Liver (tissue), 9 donors: ENCODE data around the gene NBEAL1. TPM values are rescaled to one million over a fixed set of nuclear protein-coding genes. Genes with fewer than 3 reads are reported as not detected.
A peak's percentile ranks its signal among the peaks of the same experiment; 100 is the strongest.

Experiments used
- DNase-seq: peaks from one replicate; pipeline ENCODE4 v3.0.0-alpha.2; 2017; ENCODE audit warnings: low spot score
- H3K27ac ChIP-seq, 2 donors: one replicate each; pipeline ENCODE4 v1.7.0; 2013; ENCODE audit warnings: inconsistent platforms in 2 of 2, low read length in 2 of 2, control low read depth in 1 of 2, low read depth in 1 of 2, mild to moderate bottlenecking in 1 of 2
- H3K27me3 ChIP-seq, 4 donors: one replicate each; pipeline versions ENCODE4 v1.6.1 to v1.7.0; 2013; ENCODE audit warnings: low read length in 3 of 4, inconsistent platforms in 1 of 4, mild to moderate bottlenecking in 1 of 4, moderate library complexity in 1 of 4; ENCODE audit not compliant: control insufficient read depth in 4 of 4, insufficient read depth in 4 of 4
- H3K36me3 ChIP-seq, 4 donors: one replicate each; pipeline versions ENCODE4 v1.6.1 to v1.7.0; 2013; ENCODE audit warnings: low read length in 3 of 4, mild to moderate bottlenecking in 3 of 4, low read depth in 1 of 4, moderate library complexity in 1 of 4; ENCODE audit not compliant: control insufficient read depth in 4 of 4, insufficient read depth in 3 of 4
- H3K4me1 ChIP-seq, 4 donors: one replicate each; pipeline versions ENCODE4 v1.6.1 to v1.7.0; 2013; ENCODE audit warnings: low read length in 3 of 4, mild to moderate bottlenecking in 3 of 4, moderate library complexity in 1 of 4; ENCODE audit not compliant: control insufficient read depth in 4 of 4, insufficient read depth in 4 of 4
- H3K4me3 ChIP-seq, 3 donors: one replicate each; pipeline versions ENCODE4 v1.6.1 to v1.7.0; 2013; ENCODE audit warnings: low read length in 3 of 3, control low read depth in 1 of 3, low read depth in 1 of 3, mild to moderate bottlenecking in 1 of 3
- H3K9ac ChIP-seq, 2 donors: one replicate each; pipeline ENCODE4 v1.7.0; 2013; ENCODE audit warnings: low read length in 2 of 2, mild to moderate bottlenecking in 2 of 2, moderate library complexity in 2 of 2, control low read depth in 1 of 2, low read depth in 1 of 2
- H3K9me3 ChIP-seq, 4 donors: one replicate each; pipeline versions ENCODE4 v1.6.1 to v1.7.0; 2013; ENCODE audit warnings: low read length in 3 of 4; ENCODE audit not compliant: control insufficient read depth in 4 of 4
- EGR1 ChIP-seq, 2 donors: IDR thresholded peaks; 2 replicates each; pipeline ENCODE4 v1.6.1; 2016 to 2018; ENCODE audit warnings: antibody characterized with exemption in 2 of 2, low read depth in 2 of 2
- FOXA2 ChIP-seq: IDR thresholded peaks from 2 replicates; pipeline ENCODE4 v1.6.1; 2016; ENCODE audit warnings: antibody characterized with exemption
- GABPA ChIP-seq, 2 donors: IDR thresholded peaks in 1 of 2; conservative IDR thresholded peaks in 1 of 2; 2 replicates each; pipeline ENCODE4 v1.6.1; 2016; ENCODE audit warnings: antibody characterized with exemption in 2 of 2, mild to moderate bottlenecking in 1 of 2, moderate library complexity in 1 of 2
- HNF4A ChIP-seq, 2 donors: conservative IDR thresholded peaks; 2 replicates each; pipeline ENCODE4 v1.6.1; 2016; ENCODE audit warnings: antibody characterized with exemption in 2 of 2, mild to moderate bottlenecking in 2 of 2
- HNF4G ChIP-seq: IDR thresholded peaks from 2 replicates; pipeline ENCODE4 v1.6.1; 2016; ENCODE audit warnings: antibody characterized with exemption
- JUND ChIP-seq, 2 donors: IDR thresholded peaks; 2 replicates each; pipeline ENCODE4 v1.6.1; 2016; ENCODE audit warnings: antibody characterized with exemption in 2 of 2
- NR2F2 ChIP-seq: IDR thresholded peaks from 2 replicates; pipeline ENCODE4 v1.6.1; 2016; ENCODE audit warnings: antibody characterized with exemption
- RAD21 ChIP-seq, 2 donors: IDR thresholded peaks; 2 replicates each; pipeline ENCODE4 v1.6.1; 2016; ENCODE audit warnings: antibody characterized with exemption in 2 of 2, mild to moderate bottlenecking in 2 of 2
- RXRA ChIP-seq, 2 donors: IDR thresholded peaks; 2 replicates each; pipeline ENCODE4 v1.6.1; 2017 to 2018; ENCODE audit warnings: antibody characterized with exemption in 2 of 2, mild to moderate bottlenecking in 1 of 2
- SP1 ChIP-seq: IDR thresholded peaks from 2 replicates; pipeline ENCODE4 v1.6.1; 2018; ENCODE audit warnings: antibody characterized with exemption, mild to moderate bottlenecking
- TAF1 ChIP-seq: conservative IDR thresholded peaks from 2 replicates; pipeline ENCODE4 v1.6.1; 2016; ENCODE audit warnings: antibody characterized with exemption, mild to moderate bottlenecking
- YY1 ChIP-seq: IDR thresholded peaks from 2 replicates; pipeline ENCODE4 v1.6.1; 2016; ENCODE audit warnings: antibody characterized with exemption, mild to moderate bottlenecking
- WGBS: extraction: QIAGEN DNeasy Blood & Tissue Kit; methylation state at CpG from one replicate; pipeline ENCODE4 v1.1.7; 2013; 5-methylcytosine and 5-hydroxymethylcytosine counted together
- polyA plus RNA-seq, 2 donors: library from polyadenylated mRNA; stranded (reverse) in 1 of 2; unstranded in 1 of 2; fragments of 200-250 nt in 1 of 2; fragments of >200 nt in 1 of 2; fragmentation: Nextera tagmentation in 1 of 2; extraction: Ambion mirVana in 1 of 2; gene quantifications; one replicate each; pipeline versions ENCODE4 v1.2.1 to v1.2.3, GENCODE V29; 2013 to 2015
- total RNA-seq, 2 donors: library from RNA; depleted of rRNA; stranded (reverse); fragments of >200 nt; gene quantifications; one replicate each; pipeline ENCODE4 v1.2.3, GENCODE V29; 2014
- TF ChIP-seq, protein P1 (sequence below): IDR thresholded peaks from 2 replicates; pipeline ENCODE4 v1.6.1; 2016; ENCODE audit warnings: antibody characterized with exemption
- TF ChIP-seq, protein P2 (sequence below): IDR thresholded peaks from 2 replicates; pipeline ENCODE4 v1.6.1; 2016; ENCODE audit warnings: antibody characterized with exemption
- TF ChIP-seq, protein P3 (sequence below): IDR thresholded peaks from 2 replicates; pipeline ENCODE4 v1.6.1; 2016; ENCODE audit warnings: antibody characterized with exemption, mild to moderate bottlenecking
- TF ChIP-seq, protein P4 (sequence below): fragments of 150-350 bp; IDR thresholded peaks from 2 replicates; pipeline ENCODE4 v1.5.1; 2017; ENCODE audit warnings: improper control_type of control experiment, low read depth, low read length; ENCODE audit not compliant: missing input control
- TF ChIP-seq, protein P5 (sequence below): IDR thresholded peaks from 2 replicates; pipeline ENCODE4 v1.6.1; 2016; ENCODE audit warnings: antibody characterized with exemption
- donor health status: healthy.
- donor health status: healthy.
- donor health status: healthy.
- donor health status: healthy.
- donor health status: healthy.

The NBEAL1 gene
- total and polyA plus RNA-seq, 4 donors = 4.4 to 47.9 (median 17.0) TPM

DNA sequence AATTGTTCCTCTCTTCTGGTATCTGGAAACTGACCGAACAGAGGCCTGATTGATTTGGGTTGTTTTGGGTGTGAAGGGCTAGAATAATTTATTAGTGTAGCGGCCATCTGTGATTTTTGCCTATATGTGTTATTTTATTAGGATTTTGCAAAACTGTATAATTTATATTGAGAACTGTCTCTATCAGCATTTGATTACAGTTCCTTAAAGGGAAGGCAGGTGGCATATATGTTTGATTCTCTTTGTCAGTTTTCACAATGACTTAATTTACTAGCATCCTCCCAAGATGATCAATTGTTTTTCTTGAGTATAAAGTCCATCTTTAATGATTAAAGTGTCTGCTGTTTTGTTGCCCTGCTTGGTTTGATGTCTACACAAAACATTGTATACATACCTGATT is 4.5 kb downstream of the NBEAL1 start:
- 75% methylated on average over 2 of the region's 2 CpGs for WGBS
- Histone ChIP-seq H3K9ac (peak overlapping the region in 1 of 2 donors; percentile 64), H3K27ac (no peak overlapping the region), H3K4me1 (peaks cover 4 to 27% (median 24%) of the 10 kb centered on the region in 4 donors), H3K36me3 (no peaks in the 10 kb centered on the region), H3K4me3 (no peak overlapping the region), H3K9me3 (no peaks in the 10 kb centered on the region), H3K27me3 (no peaks in the 10 kb centered on the region)
- TF ChIP-seq JUND (IDR thresholded peaks at IDR 0.05) = no peak
- TF ChIP-seq, protein P1, sequence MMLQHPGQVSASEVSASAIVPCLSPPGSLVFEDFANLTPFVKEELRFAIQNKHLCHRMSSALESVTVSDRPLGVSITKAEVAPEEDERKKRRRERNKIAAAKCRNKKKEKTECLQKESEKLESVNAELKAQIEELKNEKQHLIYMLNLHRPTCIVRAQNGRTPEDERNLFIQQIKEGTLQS = no peak
- no peak for TF ChIP-seq YY1
- DNase-seq = no peak

DNA sequence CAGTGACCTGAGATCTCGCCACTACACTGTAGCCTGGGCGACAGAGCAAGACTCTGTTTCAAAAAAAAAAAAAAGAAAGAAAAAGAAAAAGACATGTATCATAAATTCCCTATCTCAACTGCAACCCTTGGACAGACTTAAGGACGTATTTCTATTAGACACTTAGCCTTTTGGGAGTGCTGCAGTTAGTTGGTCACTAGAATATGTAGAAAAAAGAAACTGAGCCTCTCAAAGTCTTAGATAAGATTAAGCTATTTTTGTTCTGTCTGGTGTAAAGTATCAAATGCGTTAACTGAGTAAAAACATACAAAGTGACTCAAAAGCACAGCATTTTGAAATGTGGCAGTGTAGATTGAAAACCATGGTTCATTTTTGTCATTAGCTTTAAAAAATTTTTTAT is 7.3 kb downstream of the NBEAL1 start:
- Histone ChIP-seq H3K9me3 (no peaks in the 10 kb centered on the region), H3K27me3 (no peaks in the 10 kb centered on the region), H3K4me1 (peaks cover 4 to 21% (median 16%) of the 10 kb centered on the region in 4 donors), H3K36me3 (no peaks in the 10 kb centered on the region), H3K27ac (no peak overlapping the region), H3K4me3 (no peak overlapping the region), H3K9ac (no peak overlapping the region)
- TF ChIP-seq, protein P2, sequence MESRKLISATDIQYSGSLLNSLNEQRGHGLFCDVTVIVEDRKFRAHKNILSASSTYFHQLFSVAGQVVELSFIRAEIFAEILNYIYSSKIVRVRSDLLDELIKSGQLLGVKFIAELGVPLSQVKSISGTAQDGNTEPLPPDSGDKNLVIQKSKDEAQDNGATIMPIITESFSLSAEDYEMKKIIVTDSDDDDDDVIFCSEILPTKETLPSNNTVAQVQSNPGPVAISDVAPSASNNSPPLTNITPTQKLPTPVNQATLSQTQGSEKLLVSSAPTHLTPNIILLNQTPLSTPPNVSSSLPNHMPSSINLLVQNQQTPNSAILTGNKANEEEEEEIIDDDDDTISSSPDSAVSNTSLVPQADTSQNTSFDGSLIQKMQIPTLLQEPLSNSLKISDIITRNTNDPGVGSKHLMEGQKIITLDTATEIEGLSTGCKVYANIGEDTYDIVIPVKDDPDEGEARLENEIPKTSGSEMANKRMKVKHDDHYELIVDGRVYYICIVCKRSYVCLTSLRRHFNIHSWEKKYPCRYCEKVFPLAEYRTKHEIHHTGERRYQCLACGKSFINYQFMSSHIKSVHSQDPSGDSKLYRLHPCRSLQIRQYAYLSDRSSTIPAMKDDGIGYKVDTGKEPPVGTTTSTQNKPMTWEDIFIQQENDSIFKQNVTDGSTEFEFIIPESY = no peak
- TF ChIP-seq FOXA2 = no peak
- no peak for TF ChIP-seq TAF1
- no peak for TF ChIP-seq NR2F2
- TF ChIP-seq, protein P3, sequence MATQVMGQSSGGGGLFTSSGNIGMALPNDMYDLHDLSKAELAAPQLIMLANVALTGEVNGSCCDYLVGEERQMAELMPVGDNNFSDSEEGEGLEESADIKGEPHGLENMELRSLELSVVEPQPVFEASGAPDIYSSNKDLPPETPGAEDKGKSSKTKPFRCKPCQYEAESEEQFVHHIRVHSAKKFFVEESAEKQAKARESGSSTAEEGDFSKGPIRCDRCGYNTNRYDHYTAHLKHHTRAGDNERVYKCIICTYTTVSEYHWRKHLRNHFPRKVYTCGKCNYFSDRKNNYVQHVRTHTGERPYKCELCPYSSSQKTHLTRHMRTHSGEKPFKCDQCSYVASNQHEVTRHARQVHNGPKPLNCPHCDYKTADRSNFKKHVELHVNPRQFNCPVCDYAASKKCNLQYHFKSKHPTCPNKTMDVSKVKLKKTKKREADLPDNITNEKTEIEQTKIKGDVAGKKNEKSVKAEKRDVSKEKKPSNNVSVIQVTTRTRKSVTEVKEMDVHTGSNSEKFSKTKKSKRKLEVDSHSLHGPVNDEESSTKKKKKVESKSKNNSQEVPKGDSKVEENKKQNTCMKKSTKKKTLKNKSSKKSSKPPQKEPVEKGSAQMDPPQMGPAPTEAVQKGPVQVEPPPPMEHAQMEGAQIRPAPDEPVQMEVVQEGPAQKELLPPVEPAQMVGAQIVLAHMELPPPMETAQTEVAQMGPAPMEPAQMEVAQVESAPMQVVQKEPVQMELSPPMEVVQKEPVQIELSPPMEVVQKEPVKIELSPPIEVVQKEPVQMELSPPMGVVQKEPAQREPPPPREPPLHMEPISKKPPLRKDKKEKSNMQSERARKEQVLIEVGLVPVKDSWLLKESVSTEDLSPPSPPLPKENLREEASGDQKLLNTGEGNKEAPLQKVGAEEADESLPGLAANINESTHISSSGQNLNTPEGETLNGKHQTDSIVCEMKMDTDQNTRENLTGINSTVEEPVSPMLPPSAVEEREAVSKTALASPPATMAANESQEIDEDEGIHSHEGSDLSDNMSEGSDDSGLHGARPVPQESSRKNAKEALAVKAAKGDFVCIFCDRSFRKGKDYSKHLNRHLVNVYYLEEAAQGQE = no peak
- no peak for TF ChIP-seq HNF4A (conservative IDR thresholded peaks at IDR 0.05)
- TF ChIP-seq, protein P4, sequence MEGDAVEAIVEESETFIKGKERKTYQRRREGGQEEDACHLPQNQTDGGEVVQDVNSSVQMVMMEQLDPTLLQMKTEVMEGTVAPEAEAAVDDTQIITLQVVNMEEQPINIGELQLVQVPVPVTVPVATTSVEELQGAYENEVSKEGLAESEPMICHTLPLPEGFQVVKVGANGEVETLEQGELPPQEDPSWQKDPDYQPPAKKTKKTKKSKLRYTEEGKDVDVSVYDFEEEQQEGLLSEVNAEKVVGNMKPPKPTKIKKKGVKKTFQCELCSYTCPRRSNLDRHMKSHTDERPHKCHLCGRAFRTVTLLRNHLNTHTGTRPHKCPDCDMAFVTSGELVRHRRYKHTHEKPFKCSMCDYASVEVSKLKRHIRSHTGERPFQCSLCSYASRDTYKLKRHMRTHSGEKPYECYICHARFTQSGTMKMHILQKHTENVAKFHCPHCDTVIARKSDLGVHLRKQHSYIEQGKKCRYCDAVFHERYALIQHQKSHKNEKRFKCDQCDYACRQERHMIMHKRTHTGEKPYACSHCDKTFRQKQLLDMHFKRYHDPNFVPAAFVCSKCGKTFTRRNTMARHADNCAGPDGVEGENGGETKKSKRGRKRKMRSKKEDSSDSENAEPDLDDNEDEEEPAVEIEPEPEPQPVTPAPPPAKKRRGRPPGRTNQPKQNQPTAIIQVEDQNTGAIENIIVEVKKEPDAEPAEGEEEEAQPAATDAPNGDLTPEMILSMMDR = no peak
- TF ChIP-seq GABPA (IDR thresholded peaks at IDR 0.05 in 1 of 2, conservative IDR thresholded peaks at IDR 0.05 in 1 of 2) = no peak
- no peak for TF ChIP-seq RXRA (IDR thresholded peaks at IDR 0.05)
- no peak for TF ChIP-seq RAD21 (IDR thresholded peaks at IDR 0.05)
- TF ChIP-seq SP1 = no peak
- TF ChIP-seq, protein P5, sequence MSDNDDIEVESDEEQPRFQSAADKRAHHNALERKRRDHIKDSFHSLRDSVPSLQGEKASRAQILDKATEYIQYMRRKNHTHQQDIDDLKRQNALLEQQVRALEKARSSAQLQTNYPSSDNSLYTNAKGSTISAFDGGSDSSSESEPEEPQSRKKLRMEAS = no peak
- TF ChIP-seq EGR1 (IDR thresholded peaks at IDR 0.05; ENCODE audit: low read depth in 2 of 2) = no peak
- no peak for TF ChIP-seq HNF4G
- 74% methylated on average over 4 of the region's 4 CpGs for WGBS
- no peak for DNase-seq
